SW 1271 (cell line): ENCODE data around the gene DMAC2.
"Not testable (repeated sequence)": the region's sequence is repeated elsewhere in the genome, so short reads cannot be mapped to it uniquely, and the experiment has no call there.

ENCODE experiments used
- DNase-seq, 2 experiments: peaks; one replicate each; lab custom pipeline; 2025; lab: John Stamatoyannopoulos, UW

Gene DMAC2

GRCh38 chr19:41439441-41440222, at the start of gene DMAC2:
DMAC2 (minus strand) TSS chr19:41439912; CDS start chr19:41439899, 13 bp downstream.
- peak; percentile 87 to 97 for DNase-seq

- not testable (repeated sequence) for DNase-seq
Measured at GRCh38 chr19:41486953-41487352, 47.2 kb upstream of the DMAC2 start.

- no peak for DNase-seq
Measured at GRCh38 chr19:41484822-41485221, 45.1 kb upstream of the DMAC2 start.

GRCh38 chr19:41480336-41480735, 40.6 kb upstream of the DMAC2 start:
- no peak for DNase-seq

- DNase-seq = no peak
Measured at GRCh38 chr19:41479757-41480191, 40.1 kb upstream of the DMAC2 start.

GRCh38 chr19:41478875-41479756, 39.4 kb upstream of the DMAC2 start:
- DNase-seq = no peak

GRCh38 chr19:41478171-41478570, 38.5 kb upstream of the DMAC2 start:
- no peak for DNase-seq

- no peak for DNase-seq
Measured at GRCh38 chr19:41476583-41476982, 36.9 kb upstream of the DMAC2 start.

- not testable (repeated sequence) for DNase-seq
Measured at GRCh38 chr19:41463257-41464256, 23.8 kb upstream of the DMAC2 start.

- DNase-seq = no peak
Measured at GRCh38 chr19:41462497-41462896, 22.8 kb upstream of the DMAC2 start.

GRCh38 chr19:41457241-41457640, 17.5 kb upstream of the DMAC2 start:
- DNase-seq = no peak

- peak in 1 of 2 experiments; percentile 14 for DNase-seq
Measured at GRCh38 chr19:41456342-41456918, 16.7 kb upstream of the DMAC2 start.

GRCh38 chr19:41455936-41456335, 16.2 kb upstream of the DMAC2 start:
- DNase-seq = no peak

GRCh38 chr19:41452584-41453275, 13.0 kb upstream of the DMAC2 start:
- DNase-seq = no peak

- no peak for DNase-seq
Measured at GRCh38 chr19:41449865-41450178, 10.1 kb upstream of the DMAC2 start.

GRCh38 chr19:41449079-41449864, 9.6 kb upstream of the DMAC2 start:
- peak; percentile 30 to 59 for DNase-seq

GRCh38 chr19:41447732-41448332, 8.1 kb upstream of the DMAC2 start:
- no peak for DNase-seq

- DNase-seq = no peak
Measured at GRCh38 chr19:41445575-41445974, 5.9 kb upstream of the DMAC2 start.

GRCh38 chr19:41443813-41444455, 4.2 kb upstream of the DMAC2 start:
- no peak for DNase-seq
